ENCODE results near the gene TNFRSF19.

DNA sequence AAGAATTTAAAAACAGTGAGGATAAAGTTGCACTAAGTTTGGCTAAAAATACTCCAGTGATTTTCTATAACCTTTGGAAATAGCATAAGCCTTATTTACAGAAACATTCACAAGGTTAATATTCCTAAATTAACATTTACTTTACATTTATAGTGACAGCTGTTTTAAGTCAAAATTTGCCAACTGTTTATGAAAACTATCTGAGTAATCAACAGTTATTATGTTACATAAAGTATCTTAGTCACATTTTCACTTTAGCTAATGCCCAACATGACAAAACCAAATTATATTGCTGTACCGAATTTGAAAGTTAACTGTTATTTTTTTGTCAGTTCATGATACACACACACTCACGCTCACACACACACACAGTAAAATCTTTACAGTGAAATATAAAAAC, 1.2 kb downstream of the TNFRSF19 start:
- TF ChIP-seq, protein P1, sequence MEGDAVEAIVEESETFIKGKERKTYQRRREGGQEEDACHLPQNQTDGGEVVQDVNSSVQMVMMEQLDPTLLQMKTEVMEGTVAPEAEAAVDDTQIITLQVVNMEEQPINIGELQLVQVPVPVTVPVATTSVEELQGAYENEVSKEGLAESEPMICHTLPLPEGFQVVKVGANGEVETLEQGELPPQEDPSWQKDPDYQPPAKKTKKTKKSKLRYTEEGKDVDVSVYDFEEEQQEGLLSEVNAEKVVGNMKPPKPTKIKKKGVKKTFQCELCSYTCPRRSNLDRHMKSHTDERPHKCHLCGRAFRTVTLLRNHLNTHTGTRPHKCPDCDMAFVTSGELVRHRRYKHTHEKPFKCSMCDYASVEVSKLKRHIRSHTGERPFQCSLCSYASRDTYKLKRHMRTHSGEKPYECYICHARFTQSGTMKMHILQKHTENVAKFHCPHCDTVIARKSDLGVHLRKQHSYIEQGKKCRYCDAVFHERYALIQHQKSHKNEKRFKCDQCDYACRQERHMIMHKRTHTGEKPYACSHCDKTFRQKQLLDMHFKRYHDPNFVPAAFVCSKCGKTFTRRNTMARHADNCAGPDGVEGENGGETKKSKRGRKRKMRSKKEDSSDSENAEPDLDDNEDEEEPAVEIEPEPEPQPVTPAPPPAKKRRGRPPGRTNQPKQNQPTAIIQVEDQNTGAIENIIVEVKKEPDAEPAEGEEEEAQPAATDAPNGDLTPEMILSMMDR (IDR thresholded peaks at IDR 0.05) = no peak
- TF ChIP-seq POLR2AphosphoS5 (IDR thresholded peaks at IDR 0.05; ENCODE audit: low read depth, low read length) (no peak), REST (IDR thresholded peaks at IDR 0.05; ENCODE audit: insufficient read depth in 1 of 2, low read depth in 2 of 2, low read length in 1 of 2) (no peak)

All from Panc1 (cell line).